ENCODE measurements around the gene CDC42BPA.
"Not testable (repeated sequence)": the region's sequence is repeated elsewhere in the genome, so short reads cannot be mapped to it uniquely, and the experiment has no call there.

Gene CDC42BPA

DNA sequence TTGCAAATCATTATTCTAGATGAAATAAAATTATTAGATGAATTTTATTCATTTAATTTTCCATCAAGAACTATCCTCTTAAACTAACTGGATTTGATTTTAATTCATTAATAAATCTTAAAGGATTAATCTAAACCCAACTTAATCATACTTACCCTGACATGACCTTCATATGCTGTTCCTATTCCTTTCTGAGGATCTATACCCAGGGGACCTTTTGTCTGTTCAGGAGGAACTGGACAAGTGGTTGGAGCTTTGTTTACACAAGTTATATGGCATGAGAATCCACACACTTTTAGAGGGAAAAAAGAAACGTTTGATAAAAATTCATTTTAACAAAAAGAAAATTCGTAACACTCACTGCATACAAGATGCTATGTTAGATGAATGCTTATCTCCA is 283.0 kb downstream of the CDC42BPA start:
- H3K4me1 ChIP-seq (ENCODE audit: control insufficient read depth, insufficient read depth, low read length), result no peaks in the 10 kb centered on the region
- no peaks in the 10 kb centered on the region for H3K27me3 ChIP-seq (ENCODE audit: control insufficient read depth, insufficient read depth, low read length)
- no peak for DNase-seq (ENCODE audit: low read depth, low spot score)
- H3K27ac ChIP-seq (ENCODE audit: low read length), result no peak overlapping the region
- H3K36me3 ChIP-seq (ENCODE audit: control insufficient read depth, insufficient read depth, low read length), result no peaks in the 10 kb centered on the region; the same call in 1 of the 2 replicates
- H3K4me3 ChIP-seq (ENCODE audit: low read length), result no peak overlapping the region
- WGBS (ENCODE audit: insufficient coverage, insufficient read length), result no CpG with 5 or more reads among the region's 2 CpGs
- H3K9me3 ChIP-seq (ENCODE audit: control insufficient read depth, insufficient read depth, low read length), result no peaks in the 10 kb centered on the region

GRCh38 chr1:227033880-227034279 is 284.4 kb downstream of the CDC42BPA start:
- no peaks in the 10 kb centered on the region for H3K27me3 ChIP-seq (ENCODE audit: control insufficient read depth, insufficient read depth, low read length)
- no peak overlapping the region for H3K27ac ChIP-seq (ENCODE audit: low read length)
- H3K36me3 ChIP-seq (ENCODE audit: control insufficient read depth, insufficient read depth, low read length), result no peaks in the 10 kb centered on the region; the same call in 1 of the 2 replicates
- no CpG with 5 or more reads among the region's 2 CpGs for WGBS (ENCODE audit: insufficient coverage, insufficient read length)
- H3K4me1 ChIP-seq (ENCODE audit: control insufficient read depth, insufficient read depth, low read length), result no peaks in the 10 kb centered on the region
- no peak overlapping the region for H3K4me3 ChIP-seq (ENCODE audit: low read length)
- DNase-seq (ENCODE audit: low read depth, low spot score), result no peak
- H3K9me3 ChIP-seq (ENCODE audit: control insufficient read depth, insufficient read depth, low read length), result no peaks in the 10 kb centered on the region

DNA sequence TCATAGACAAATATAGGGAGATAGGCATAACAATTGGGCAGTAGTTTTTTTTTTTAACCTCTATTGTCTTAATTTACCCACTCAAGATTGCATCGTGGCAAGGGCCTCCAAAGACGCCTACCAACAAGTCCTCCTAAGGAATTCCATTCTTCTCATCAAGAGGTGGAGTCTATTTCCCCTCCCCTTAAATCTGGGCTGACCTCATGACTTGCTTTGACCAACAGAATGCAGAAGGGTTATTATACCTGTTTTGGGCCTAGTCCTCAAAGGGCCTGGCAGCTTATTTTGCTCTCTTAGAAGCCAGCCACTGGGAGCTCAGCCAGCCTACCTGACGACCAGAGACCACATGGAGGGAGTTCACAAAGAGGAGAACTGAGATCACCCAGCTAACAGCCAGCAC is 285.9 kb downstream of the CDC42BPA start:
- peaks cover 3% of the 10 kb centered on the region; the same call in 1 of the 2 replicates for H3K36me3 ChIP-seq (ENCODE audit: control insufficient read depth, insufficient read depth, low read length)
- H3K4me3 ChIP-seq (ENCODE audit: low read length), result no peak overlapping the region
- H3K27ac ChIP-seq (ENCODE audit: low read length), result no peak overlapping the region
- H3K4me1 ChIP-seq (ENCODE audit: control insufficient read depth, insufficient read depth, low read length), result no peaks in the 10 kb centered on the region
- no peaks in the 10 kb centered on the region for H3K27me3 ChIP-seq (ENCODE audit: control insufficient read depth, insufficient read depth, low read length)
- DNase-seq (ENCODE audit: low read depth, low spot score), result no peak
- no peaks in the 10 kb centered on the region for H3K9me3 ChIP-seq (ENCODE audit: control insufficient read depth, insufficient read depth, low read length)
- WGBS (ENCODE audit: insufficient coverage, insufficient read length), result no CpG with 5 or more reads among the region's 3 CpGs

DNA sequence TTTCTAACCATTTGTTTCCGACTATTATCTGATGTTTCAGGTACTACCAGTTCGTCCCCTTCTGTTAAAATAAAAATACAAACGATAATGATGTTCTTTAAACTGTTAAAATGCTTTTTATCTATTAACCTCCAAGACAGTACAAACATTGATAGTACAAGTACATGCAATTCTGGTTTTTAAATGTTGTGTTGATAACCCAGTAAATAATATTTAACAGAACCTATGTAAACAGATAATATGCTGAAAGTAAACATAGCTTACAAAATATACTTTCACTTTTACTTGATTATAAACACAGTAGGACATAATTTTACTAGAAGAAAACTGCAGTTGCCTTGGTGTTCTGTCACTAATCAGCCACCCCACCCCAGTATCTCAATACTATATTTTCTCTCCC is 301.3 kb downstream of the CDC42BPA start:
- Histone ChIP-seq H3K27ac (ENCODE audit: low read length) (no peak overlapping the region), H3K4me1 (ENCODE audit: control insufficient read depth, insufficient read depth, low read length) (no peaks in the 10 kb centered on the region), H3K27me3 (ENCODE audit: control insufficient read depth, insufficient read depth, low read length) (no peaks in the 10 kb centered on the region), H3K36me3 (ENCODE audit: control insufficient read depth, insufficient read depth, low read length) (no peaks in the 10 kb centered on the region), H3K9me3 (ENCODE audit: control insufficient read depth, insufficient read depth, low read length) (no peaks in the 10 kb centered on the region), H3K4me3 (ENCODE audit: low read length) (no peak overlapping the region)
- no CpG with 5 or more reads among the region's 3 CpGs for WGBS (ENCODE audit: insufficient coverage, insufficient read length)
- DNase-seq (ENCODE audit: low read depth, low spot score), result no peak

- Histone ChIP-seq H3K4me1 (ENCODE audit: control insufficient read depth, insufficient read depth, low read length) (no peaks in the 10 kb centered on the region), H3K27ac (ENCODE audit: low read length) (no peak overlapping the region), H3K9me3 (ENCODE audit: control insufficient read depth, insufficient read depth, low read length) (no peaks in the 10 kb centered on the region), H3K27me3 (ENCODE audit: control insufficient read depth, insufficient read depth, low read length) (no peaks in the 10 kb centered on the region), H3K4me3 (ENCODE audit: low read length) (no peak overlapping the region), H3K36me3 (ENCODE audit: control insufficient read depth, insufficient read depth, low read length) (no peaks in the 10 kb centered on the region)
- no peak for DNase-seq (ENCODE audit: low read depth, low spot score)
- no CpG with 5 or more reads among the region's 5 CpGs for WGBS (ENCODE audit: insufficient coverage, insufficient read length)
Measured at GRCh38 chr1:227010645-227011044, 307.6 kb downstream of the CDC42BPA start.

GRCh38 chr1:227009937-227010336 is 308.4 kb downstream of the CDC42BPA start:
- Histone ChIP-seq H3K36me3 (ENCODE audit: control insufficient read depth, insufficient read depth, low read length) (no peaks in the 10 kb centered on the region), H3K4me3 (ENCODE audit: low read length) (no peak overlapping the region), H3K27ac (ENCODE audit: low read length) (no peak overlapping the region), H3K9me3 (ENCODE audit: control insufficient read depth, insufficient read depth, low read length) (no peaks in the 10 kb centered on the region), H3K4me1 (ENCODE audit: control insufficient read depth, insufficient read depth, low read length) (no peaks in the 10 kb centered on the region), H3K27me3 (ENCODE audit: control insufficient read depth, insufficient read depth, low read length) (no peaks in the 10 kb centered on the region)
- no peak for DNase-seq (ENCODE audit: low read depth, low spot score)

DNA sequence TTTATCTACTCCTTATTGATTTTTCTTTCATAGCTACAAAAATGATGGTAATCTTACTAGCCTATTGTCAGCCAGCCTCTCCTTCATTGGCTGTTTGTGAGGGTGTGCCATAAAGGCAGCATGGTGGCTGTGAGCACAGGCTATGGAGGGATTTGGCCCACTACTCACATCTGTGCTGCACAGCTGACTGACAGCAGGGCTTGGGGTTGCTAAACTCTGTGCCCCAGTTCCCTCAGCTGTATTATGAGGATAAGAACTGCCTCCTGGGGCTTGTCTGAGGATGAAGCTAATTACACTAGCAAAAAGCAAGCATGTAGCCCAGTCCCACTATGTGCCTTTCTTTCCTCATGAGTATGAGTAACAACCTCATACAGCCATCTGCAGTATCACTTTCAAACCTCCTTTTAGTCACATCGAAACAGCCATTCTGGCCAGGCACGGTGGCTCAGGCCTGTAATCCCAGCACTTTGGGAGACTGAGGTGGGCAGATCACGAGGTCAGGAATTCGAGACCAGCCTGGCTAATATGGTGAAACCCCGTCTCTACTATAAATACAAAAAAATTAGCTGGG is 312.0 kb downstream of the CDC42BPA start:
- no peak overlapping the region for H3K4me3 ChIP-seq (ENCODE audit: low read length)
- no peaks in the 10 kb centered on the region for H3K27me3 ChIP-seq (ENCODE audit: control insufficient read depth, insufficient read depth, low read length)
- no peaks in the 10 kb centered on the region for H3K36me3 ChIP-seq (ENCODE audit: control insufficient read depth, insufficient read depth, low read length)
- no peaks in the 10 kb centered on the region for H3K4me1 ChIP-seq (ENCODE audit: control insufficient read depth, insufficient read depth, low read length)
- DNase-seq (ENCODE audit: low read depth, low spot score), result no peak
- whole genome bisulfite sequencing (ENCODE audit: insufficient coverage, insufficient read length), result no CpG with 5 or more reads among the region's 5 CpGs
- H3K9me3 ChIP-seq (ENCODE audit: control insufficient read depth, insufficient read depth, low read length), result no peaks in the 10 kb centered on the region
- H3K27ac ChIP-seq (ENCODE audit: low read length), result no peak overlapping the region

DNA sequence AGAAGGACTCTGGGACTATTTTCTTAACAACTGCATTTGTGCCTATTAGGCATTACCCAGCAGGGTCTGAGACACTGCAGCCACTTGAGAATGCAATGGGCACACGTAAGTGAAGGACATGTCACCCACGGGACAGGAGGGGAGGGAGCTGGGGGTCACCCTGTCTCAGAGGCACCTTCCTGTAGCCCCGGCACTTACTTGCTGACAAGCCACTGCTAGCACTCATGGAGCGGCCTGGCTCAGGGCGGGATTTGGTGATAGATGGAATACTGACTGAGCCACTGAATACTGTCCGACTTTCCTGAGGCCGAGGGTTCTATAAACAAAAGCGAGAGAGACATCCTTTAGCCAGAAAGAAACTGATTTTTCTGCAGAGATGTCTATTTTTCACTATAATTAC is 313.5 kb downstream of the CDC42BPA start:
- no peaks in the 10 kb centered on the region for H3K36me3 ChIP-seq (ENCODE audit: control insufficient read depth, insufficient read depth, low read length)
- H3K27me3 ChIP-seq (ENCODE audit: control insufficient read depth, insufficient read depth, low read length), result no peaks in the 10 kb centered on the region
- no peaks in the 10 kb centered on the region for H3K9me3 ChIP-seq (ENCODE audit: control insufficient read depth, insufficient read depth, low read length)
- H3K4me1 ChIP-seq (ENCODE audit: control insufficient read depth, insufficient read depth, low read length), result no peaks in the 10 kb centered on the region
- WGBS (ENCODE audit: insufficient coverage, insufficient read length), result no CpG with 5 or more reads among the region's 8 CpGs
- no peak overlapping the region for H3K4me3 ChIP-seq (ENCODE audit: low read length)
- H3K27ac ChIP-seq (ENCODE audit: low read length), result no peak overlapping the region
- no peak for DNase-seq (ENCODE audit: low read depth, low spot score)

DNA sequence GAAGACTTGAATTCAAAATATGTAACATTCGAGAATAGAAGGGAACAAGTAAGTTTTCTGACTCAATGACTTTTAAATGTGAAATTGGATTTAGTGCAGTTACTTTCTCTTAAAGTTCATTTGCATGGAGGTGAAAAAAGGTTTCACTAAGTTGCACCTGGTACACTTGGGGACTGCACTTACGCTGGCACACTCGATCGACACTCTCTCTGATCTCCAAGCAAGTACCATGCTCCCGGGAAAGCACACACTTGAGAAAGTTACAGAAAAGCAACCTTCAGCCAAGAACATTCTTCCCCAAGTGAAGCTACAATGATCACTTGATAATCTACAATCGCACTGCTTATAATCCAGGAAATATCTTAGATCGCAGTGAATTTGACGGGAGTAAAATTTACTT is 315.1 kb downstream of the CDC42BPA start:
- WGBS (ENCODE audit: insufficient coverage, insufficient read length), result no CpG with 5 or more reads among the region's 8 CpGs
- Histone ChIP-seq H3K9me3 (ENCODE audit: control insufficient read depth, insufficient read depth, low read length) (no peaks in the 10 kb centered on the region), H3K27ac (ENCODE audit: low read length) (no peak overlapping the region), H3K27me3 (ENCODE audit: control insufficient read depth, insufficient read depth, low read length) (no peaks in the 10 kb centered on the region), H3K4me3 (ENCODE audit: low read length) (no peak overlapping the region), H3K36me3 (ENCODE audit: control insufficient read depth, insufficient read depth, low read length) (no peaks in the 10 kb centered on the region), H3K4me1 (ENCODE audit: control insufficient read depth, insufficient read depth, low read length) (no peaks in the 10 kb centered on the region)
- DNase-seq (ENCODE audit: low read depth, low spot score), result no peak

GRCh38 chr1:227002531-227003049 is 315.7 kb downstream of the CDC42BPA start:
- H3K36me3 ChIP-seq (ENCODE audit: control insufficient read depth, insufficient read depth, low read length), result no peaks in the 10 kb centered on the region
- WGBS (ENCODE audit: insufficient coverage, insufficient read length), result no CpG with 5 or more reads among the region's 3 CpGs
- H3K9me3 ChIP-seq (ENCODE audit: control insufficient read depth, insufficient read depth, low read length), result no peaks in the 10 kb centered on the region
- DNase-seq (ENCODE audit: low read depth, low spot score), result no peak
- H3K4me1 ChIP-seq (ENCODE audit: control insufficient read depth, insufficient read depth, low read length), result no peaks in the 10 kb centered on the region
- no peak overlapping the region for H3K4me3 ChIP-seq (ENCODE audit: low read length)
- H3K27me3 ChIP-seq (ENCODE audit: control insufficient read depth, insufficient read depth, low read length), result no peaks in the 10 kb centered on the region
- H3K27ac ChIP-seq (ENCODE audit: low read length), result no peak overlapping the region

GRCh38 chr1:226999579-226999978 is 318.7 kb downstream of the CDC42BPA start:
- H3K4me3 ChIP-seq (ENCODE audit: low read length); H3K4me1 ChIP-seq (ENCODE audit: control insufficient read depth, insufficient read depth, low read length); H3K27ac ChIP-seq (ENCODE audit: low read length); H3K9me3 ChIP-seq (ENCODE audit: control insufficient read depth, insufficient read depth, low read length); H3K36me3 ChIP-seq (ENCODE audit: control insufficient read depth, insufficient read depth, low read length); H3K27me3 ChIP-seq (ENCODE audit: control insufficient read depth, insufficient read depth, low read length); DNase-seq (ENCODE audit: low read depth, low spot score): not testable (repeated sequence)
- WGBS (ENCODE audit: insufficient coverage, insufficient read length), result no CpG with 5 or more reads among the region's 2 CpGs
